SK-N-SH (cell line): ENCODE results near the gene DCUN1D3.

ENCODE experiments used
- EZH2phosphoT487 ChIP-seq: fragments of 200-600 bp; sonication (generic); IDR thresholded peaks from 2 replicates; pipeline ENCODE4 v1.6.1; 2017; ENCODE audit warnings: low read depth, mixed run types, mild to moderate bottlenecking, antibody characterized with exemption, moderate library complexity, borderline replicate concordance
- FOXM1 ChIP-seq: IDR thresholded peaks from 2 replicates; pipeline ENCODE4 v1.4.0; 2012; ENCODE audit warnings: low read depth, mild to moderate bottlenecking
- JUND ChIP-seq: IDR thresholded peaks from 2 replicates; pipeline ENCODE4 v1.4.0; 2012
- MAX ChIP-seq: IDR thresholded peaks from 2 replicates; pipeline ENCODE4 v1.4.0; 2012; ENCODE audit warnings: low read depth
- MEF2A ChIP-seq: IDR thresholded peaks from 2 replicates; pipeline ENCODE4 v1.4.0; 2012; ENCODE audit warnings: low read depth, borderline replicate concordance
- NFIC ChIP-seq: IDR thresholded peaks from 2 replicates; pipeline ENCODE4 v1.4.0; 2012; ENCODE audit warnings: borderline replicate concordance
- POLR2AphosphoS5 ChIP-seq: IDR thresholded peaks from 2 replicates; pipeline ENCODE4 v1.6.1; 2012; ENCODE audit warnings: low read depth, low read length
- RAD21 ChIP-seq: IDR thresholded peaks from 2 replicates; pipeline ENCODE4 v1.6.1; 2012; ENCODE audit warnings: mild to moderate bottlenecking, low read length
- RFX5 ChIP-seq: IDR thresholded peaks from 2 replicates; pipeline ENCODE4 v1.6.1; 2012; ENCODE audit warnings: mild to moderate bottlenecking, improper control_type of control experiment, low read length
- TAF1 ChIP-seq: IDR thresholded peaks from 2 replicates; pipeline ENCODE4 v1.6.1; 2012; ENCODE audit warnings: low read depth, mild to moderate bottlenecking, low read length, moderate library complexity, borderline replicate concordance
- YY1 ChIP-seq: IDR thresholded peaks from 2 replicates; pipeline ENCODE4 v1.4.0; 2012; ENCODE audit warnings: low read depth, mild to moderate bottlenecking
- TF ChIP-seq, protein P1 (sequence below): fragments of 200-600 bp; sonication (generic); IDR thresholded peaks from 2 replicates; pipeline ENCODE4 v1.6.1; 2017; ENCODE audit warnings: antibody characterized with exemption, mild to moderate bottlenecking, moderate library complexity
- TF ChIP-seq, protein P2 (sequence below): IDR thresholded peaks from 2 replicates; pipeline ENCODE4 v1.6.1; 2012; ENCODE audit warnings: mild to moderate bottlenecking, low read depth, low read length, moderate library complexity

GRCh38 chr16:20822521-20823325 is 77.4 kb downstream of the DCUN1D3 start:
- no peak for TF ChIP-seq NFIC
- TF ChIP-seq, protein P1, sequence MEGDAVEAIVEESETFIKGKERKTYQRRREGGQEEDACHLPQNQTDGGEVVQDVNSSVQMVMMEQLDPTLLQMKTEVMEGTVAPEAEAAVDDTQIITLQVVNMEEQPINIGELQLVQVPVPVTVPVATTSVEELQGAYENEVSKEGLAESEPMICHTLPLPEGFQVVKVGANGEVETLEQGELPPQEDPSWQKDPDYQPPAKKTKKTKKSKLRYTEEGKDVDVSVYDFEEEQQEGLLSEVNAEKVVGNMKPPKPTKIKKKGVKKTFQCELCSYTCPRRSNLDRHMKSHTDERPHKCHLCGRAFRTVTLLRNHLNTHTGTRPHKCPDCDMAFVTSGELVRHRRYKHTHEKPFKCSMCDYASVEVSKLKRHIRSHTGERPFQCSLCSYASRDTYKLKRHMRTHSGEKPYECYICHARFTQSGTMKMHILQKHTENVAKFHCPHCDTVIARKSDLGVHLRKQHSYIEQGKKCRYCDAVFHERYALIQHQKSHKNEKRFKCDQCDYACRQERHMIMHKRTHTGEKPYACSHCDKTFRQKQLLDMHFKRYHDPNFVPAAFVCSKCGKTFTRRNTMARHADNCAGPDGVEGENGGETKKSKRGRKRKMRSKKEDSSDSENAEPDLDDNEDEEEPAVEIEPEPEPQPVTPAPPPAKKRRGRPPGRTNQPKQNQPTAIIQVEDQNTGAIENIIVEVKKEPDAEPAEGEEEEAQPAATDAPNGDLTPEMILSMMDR: no peak
- TF ChIP-seq, protein P2, sequence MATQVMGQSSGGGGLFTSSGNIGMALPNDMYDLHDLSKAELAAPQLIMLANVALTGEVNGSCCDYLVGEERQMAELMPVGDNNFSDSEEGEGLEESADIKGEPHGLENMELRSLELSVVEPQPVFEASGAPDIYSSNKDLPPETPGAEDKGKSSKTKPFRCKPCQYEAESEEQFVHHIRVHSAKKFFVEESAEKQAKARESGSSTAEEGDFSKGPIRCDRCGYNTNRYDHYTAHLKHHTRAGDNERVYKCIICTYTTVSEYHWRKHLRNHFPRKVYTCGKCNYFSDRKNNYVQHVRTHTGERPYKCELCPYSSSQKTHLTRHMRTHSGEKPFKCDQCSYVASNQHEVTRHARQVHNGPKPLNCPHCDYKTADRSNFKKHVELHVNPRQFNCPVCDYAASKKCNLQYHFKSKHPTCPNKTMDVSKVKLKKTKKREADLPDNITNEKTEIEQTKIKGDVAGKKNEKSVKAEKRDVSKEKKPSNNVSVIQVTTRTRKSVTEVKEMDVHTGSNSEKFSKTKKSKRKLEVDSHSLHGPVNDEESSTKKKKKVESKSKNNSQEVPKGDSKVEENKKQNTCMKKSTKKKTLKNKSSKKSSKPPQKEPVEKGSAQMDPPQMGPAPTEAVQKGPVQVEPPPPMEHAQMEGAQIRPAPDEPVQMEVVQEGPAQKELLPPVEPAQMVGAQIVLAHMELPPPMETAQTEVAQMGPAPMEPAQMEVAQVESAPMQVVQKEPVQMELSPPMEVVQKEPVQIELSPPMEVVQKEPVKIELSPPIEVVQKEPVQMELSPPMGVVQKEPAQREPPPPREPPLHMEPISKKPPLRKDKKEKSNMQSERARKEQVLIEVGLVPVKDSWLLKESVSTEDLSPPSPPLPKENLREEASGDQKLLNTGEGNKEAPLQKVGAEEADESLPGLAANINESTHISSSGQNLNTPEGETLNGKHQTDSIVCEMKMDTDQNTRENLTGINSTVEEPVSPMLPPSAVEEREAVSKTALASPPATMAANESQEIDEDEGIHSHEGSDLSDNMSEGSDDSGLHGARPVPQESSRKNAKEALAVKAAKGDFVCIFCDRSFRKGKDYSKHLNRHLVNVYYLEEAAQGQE: no peak
- TF ChIP-seq YY1: no peak
- TF ChIP-seq FOXM1: no peak
- TF ChIP-seq POLR2AphosphoS5: no peak
- no peak for TF ChIP-seq MEF2A
- TF ChIP-seq RAD21: no peak
- no peak for TF ChIP-seq EZH2phosphoT487
- TF ChIP-seq TAF1: no peak
- TF ChIP-seq MAX: no peak
- no peak for TF ChIP-seq JUND
- TF ChIP-seq RFX5: no peak
